HG03025 (cell line): Measurements from ENCODE around the gene KLC4.

Source experiments
- ATAC-seq: cut with Tn5 transposase; IDR thresholded peaks from one replicate; pipeline ENCODE4 v1.9.1; 2021; ENCODE audit warnings: mild to moderate bottlenecking, moderate library complexity; ENCODE audit not compliant: unreplicated experiment, low FRiP score

The KLC4 gene

DNA sequence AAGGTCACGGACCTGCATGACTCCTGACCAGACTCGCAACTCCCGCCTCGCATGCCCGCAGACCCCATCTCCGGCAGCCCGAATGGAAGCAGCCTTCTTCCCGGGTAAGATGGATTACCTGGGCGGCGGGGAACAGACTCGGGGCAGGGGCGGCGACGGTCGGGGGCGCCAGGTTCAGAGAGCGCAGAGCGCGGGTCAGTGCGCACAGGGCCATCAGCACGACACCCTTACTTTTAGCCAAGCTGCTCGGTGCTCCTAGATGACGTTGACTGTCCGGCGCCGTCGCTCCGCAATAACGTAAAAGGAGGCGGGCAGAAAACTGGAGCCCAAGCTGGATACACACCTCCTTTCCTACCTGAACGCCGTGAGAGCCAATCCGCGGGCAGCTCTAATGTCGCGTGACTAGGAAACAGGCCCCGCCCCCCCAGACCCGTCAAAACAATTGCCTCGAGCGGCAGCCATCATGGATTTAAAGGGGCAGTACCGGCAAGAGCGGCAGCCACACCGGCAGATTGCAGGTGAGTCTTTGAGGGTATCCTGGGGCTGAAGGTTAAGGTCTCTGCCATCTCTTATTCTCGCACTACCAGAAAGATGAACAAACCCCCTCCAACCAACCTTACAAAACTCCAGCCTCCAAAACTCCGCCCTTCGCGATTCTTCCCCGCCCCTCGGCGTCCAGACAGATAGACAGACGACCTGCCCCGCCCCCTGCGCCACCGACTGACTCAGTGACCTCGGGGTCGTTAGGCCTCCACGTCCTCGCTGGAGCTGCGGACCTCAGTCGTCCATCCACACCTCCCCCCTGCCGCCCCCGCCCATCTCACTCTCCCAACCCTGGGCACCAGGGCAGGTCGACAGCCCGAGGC is at the start of gene KLC4, which contains the start of gene MRPL2:
KLC4 (plus strand) TSS at position 464 of the 866 bp plus-strand sequence. CDS start 1,705 bp downstream, outside the sequence.
MRPL2 (minus strand) TSS at position 267 of the 866 bp plus-strand sequence; CDS start at position 214, 53 bp downstream.
- peak; percentile 88 for ATAC-seq

- no peak for ATAC-seq
Observed at GRCh38 chr6:43011207-43011606, 48.2 kb upstream of the KLC4 start.

DNA sequence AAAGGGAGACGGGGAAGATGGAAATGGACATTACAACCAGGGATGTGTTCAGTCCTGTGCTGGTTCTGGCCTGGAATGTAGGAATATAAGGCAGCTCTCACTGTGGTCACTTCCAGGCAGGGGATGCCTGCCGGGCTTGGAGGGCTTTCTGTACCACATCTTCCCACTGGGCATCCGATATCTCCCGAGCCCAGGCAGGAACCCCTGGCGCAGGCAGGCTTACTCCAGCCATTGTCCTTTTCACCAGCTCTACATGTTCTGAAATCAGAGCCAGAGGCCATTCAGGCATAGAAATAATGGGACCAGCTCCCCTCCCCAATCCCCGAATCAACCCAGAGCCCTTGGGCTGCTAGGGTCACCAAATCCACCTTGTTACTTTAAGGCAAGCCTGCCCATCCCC is 47.1 kb upstream of the KLC4 start:
- no peak for ATAC-seq

GRCh38 chr6:43013097-43013842 is 46.2 kb upstream of the KLC4 start:
- no peak for ATAC-seq

GRCh38 chr6:43013843-43014433 is 45.5 kb upstream of the KLC4 start, which contains the start of the genes KLHDC3 and MEA1:
Gene KLHDC3 (plus strand): TSS chr6:43014249. CDS start chr6:43017193, 2,944 bp downstream.
Gene MEA1 (minus strand): TSS chr6:43013946. CDS start chr6:43013813, 133 bp downstream.
- peak; percentile 89 for ATAC-seq

DNA sequence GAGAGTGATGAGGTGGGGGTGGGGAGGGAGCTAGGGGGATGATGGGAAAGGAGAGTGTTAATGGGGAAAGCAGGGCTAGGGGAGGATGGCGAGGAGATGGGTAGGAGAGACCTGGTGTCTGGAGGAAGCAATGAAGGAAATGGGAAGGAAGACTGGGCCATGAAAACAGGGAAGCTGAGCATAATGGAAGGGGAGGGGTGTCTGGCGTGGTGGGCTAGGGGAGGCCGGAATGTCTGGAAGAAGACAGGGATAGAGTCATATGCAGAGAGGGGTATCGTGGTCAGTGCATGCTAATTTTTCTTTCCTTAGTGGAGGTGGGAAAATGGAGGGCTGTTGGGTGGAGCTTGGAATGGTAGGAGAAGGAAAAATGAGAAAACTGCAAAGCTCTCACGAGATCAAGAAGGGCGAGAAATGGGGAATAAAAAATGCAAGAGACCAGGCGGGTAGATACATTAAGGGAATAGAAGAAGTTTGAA is 45.0 kb upstream of the KLC4 start:
- ATAC-seq, result no peak

DNA sequence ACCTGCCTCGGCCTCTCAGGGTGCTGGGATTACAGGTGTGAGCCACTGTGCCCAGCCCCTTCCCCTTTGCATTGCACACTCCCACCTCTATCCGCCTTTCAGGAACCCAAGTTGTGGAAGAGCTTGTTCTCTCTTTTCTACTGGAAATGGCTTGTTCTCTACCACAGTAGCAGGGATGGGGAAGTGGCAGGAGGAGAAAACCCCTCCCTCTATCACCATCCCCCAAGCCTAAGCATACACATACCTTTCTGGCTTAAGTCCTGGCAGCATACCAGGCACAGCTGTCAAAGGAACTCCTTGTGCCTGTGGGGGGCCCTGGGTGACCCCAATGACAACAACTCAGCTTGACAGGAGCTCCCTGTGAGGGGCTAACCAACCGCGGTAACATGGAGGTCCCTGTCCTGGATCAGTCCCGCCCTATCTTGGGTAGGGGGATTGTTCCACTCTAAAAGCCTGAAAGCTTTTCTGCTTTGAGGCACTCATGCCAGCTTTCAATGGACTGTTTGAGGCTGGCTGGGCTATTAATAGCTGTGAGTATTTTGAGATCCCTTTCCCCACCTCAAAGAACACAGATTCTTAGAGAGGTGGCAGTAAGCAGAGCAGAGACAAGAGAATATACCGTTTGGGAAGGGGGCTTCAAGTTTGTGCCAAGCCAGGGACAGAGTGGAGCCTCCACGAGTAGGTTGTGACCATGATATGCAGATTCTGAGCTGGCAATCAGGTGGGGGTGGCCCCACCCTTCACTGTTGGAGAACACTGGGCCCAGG is 43.1 kb upstream of the KLC4 start:
- no peak for ATAC-seq

GRCh38 chr6:43016943-43017334 is 42.5 kb upstream of the KLC4 start:
- no peak for ATAC-seq

DNA sequence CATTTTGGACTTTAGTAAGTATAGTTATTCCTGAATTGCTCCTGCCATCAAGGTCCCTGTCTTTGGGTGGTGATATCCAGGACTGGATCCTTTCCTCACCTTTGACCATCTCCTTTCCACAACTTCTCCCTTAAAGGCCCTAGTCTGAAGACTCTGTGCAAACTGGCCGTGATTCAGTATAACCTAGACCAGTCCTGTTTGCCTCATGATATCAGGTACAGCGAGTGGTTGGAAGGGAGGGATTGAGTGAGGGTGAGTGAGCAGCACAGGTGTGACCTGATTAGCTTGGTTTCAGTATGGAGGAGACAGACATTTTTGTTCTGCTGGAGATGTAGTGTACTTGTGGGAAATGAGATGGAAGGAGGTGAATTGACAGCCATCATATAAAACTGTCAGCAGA is 40.3 kb upstream of the KLC4 start:
- ATAC-seq, result no peak

- ATAC-seq, result no peak
Observed at GRCh38 chr6:43020052-43020705, 39.3 kb upstream of the KLC4 start.

- no peak for ATAC-seq
Observed at GRCh38 chr6:43020847-43021246, 38.6 kb upstream of the KLC4 start.

- ATAC-seq, result peak; percentile 67
Observed at GRCh38 chr6:43021270-43022047, 38.0 kb upstream of the KLC4 start, which contains the start of gene RRP36. Gene RRP36 (plus strand): TSS chr6:43021623. CDS start chr6:43021655, 32 bp downstream.

GRCh38 chr6:43024436-43024835 is 35.0 kb upstream of the KLC4 start:
- ATAC-seq, result no peak

DNA sequence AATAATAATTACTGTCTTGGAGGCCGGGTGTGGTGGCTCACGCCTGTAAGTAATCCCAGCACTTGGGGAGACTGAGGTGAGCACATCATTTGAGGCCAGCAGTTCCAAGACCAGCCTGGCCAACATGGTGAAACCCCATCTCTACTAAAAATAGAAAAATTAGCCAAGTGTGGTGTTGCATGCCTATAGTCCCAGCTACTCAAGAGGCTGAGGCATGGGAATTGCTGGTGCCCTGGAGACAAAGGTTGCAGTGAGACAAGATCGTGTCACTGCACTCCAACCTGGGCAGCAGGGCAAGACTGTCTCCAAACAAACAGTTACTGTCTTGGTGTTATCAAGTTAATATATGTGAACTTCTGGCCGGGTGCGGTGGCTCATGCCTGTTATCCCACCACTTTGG is 33.1 kb upstream of the KLC4 start:
- ATAC-seq, result no peak

GRCh38 chr6:43029120-43029519 is 30.3 kb upstream of the KLC4 start:
- ATAC-seq, result no peak

GRCh38 chr6:43032326-43032725 is 27.1 kb upstream of the KLC4 start:
- no peak for ATAC-seq

DNA sequence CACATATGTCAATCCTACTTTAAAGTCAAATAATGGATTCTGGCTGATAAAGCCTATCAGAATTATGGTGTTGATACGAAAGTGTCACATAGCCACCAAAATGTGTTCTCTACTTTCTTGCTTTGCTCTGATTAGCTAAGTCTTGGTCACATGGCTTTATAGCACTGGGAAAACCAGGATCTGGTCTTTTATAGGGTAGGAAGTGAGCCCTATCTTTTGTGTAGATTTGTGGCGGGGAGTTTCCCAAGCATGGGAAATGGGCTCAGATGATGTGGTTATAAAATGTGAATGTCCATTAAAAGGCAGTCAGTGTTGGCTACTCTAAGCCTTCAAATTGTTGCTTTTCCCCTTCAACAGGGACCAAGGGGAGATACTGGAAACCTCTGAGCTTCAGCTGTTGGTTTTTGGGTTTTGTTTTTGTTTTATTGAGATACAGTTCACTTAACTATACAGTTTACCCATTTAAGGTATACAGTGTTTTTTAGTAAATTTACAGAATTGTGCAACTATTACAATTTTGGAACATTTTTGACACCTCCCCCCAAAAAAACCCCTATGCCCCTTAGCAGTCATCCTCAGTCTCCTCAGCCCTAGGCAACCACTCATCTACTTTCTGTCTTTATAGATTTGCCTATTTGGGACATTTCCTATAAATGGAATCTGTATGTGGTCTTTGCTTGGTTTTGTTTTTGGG is 25.8 kb upstream of the KLC4 start:
- no peak for ATAC-seq

DNA sequence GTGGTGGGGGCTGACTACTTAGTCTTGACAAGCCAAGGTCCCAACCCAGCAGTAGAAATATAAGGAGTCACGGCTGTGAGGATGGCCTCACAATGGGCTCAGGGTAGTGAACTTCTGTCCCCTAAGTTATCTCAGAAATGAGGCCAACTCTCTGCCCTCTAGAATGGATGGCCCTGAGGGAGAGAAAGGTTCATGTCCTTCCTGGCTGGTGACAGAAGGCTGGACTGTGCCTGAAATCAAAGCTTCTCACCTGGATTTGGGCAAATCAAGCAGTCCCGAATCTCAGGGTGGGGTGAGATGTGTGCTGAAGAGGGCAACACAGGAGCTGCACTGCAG is 25.3 kb upstream of the KLC4 start:
- ATAC-seq, result no peak
